ENCODE data around the gene PDXP. TPM values are rescaled to one million over a fixed set of nuclear protein-coding genes. Genes with fewer than 3 reads are reported as not detected.

PDXP gene
- polyA plus RNA-seq, 3 donors: 4.7 to 5.7 (median 4.9) TPM

GRCh38 chr22:37626556-37627075, 31.9 kb upstream of the PDXP start:
- WGBS, 3 donors: 62 to 83% (median 67%) methylated on average over 13 of the region's 13 CpGs
- no peak overlapping the region for H3K27ac ChIP-seq (ENCODE audit: low read depth, low read length)

GRCh38 chr22:37627121-37627520, 31.4 kb upstream of the PDXP start:
- H3K27ac ChIP-seq (ENCODE audit: low read depth, low read length): no peak overlapping the region
- WGBS, 3 donors: 41 to 76% (median 48%) methylated on average over 7 of the region's 7 CpGs

- H3K27ac ChIP-seq (ENCODE audit: low read depth, low read length): no peak overlapping the region
- WGBS, 3 donors: 44 to 72% (median 48%) methylated on average over 6 of the region's 6 CpGs
Measured at GRCh38 chr22:37627545-37627944, 31.0 kb upstream of the PDXP start.

GRCh38 chr22:37628830-37629229, 29.7 kb upstream of the PDXP start:
- no peak overlapping the region for H3K27ac ChIP-seq (ENCODE audit: low read depth, low read length)
- WGBS, 3 donors: 84 to 92% (median 92%) methylated on average over 8 of the region's 8 CpGs

GRCh38 chr22:37629928-37630327, 28.6 kb upstream of the PDXP start:
- H3K27ac ChIP-seq (ENCODE audit: low read depth, low read length): no peak overlapping the region
- 87 to 90% (median 89%) methylated on average over 10 of the region's 10 CpGs for WGBS, 3 donors

- WGBS, 3 donors: 88 to 94% (median 90%) methylated on average over 9 of the region's 9 CpGs
Measured at GRCh38 chr22:37630839-37631435, 27.6 kb upstream of the PDXP start.

GRCh38 chr22:37631448-37632173, 26.9 kb upstream of the PDXP start:
- WGBS, 3 donors: 83 to 87% (median 84%) methylated on average over 19 of the region's 19 CpGs
- H3K27ac ChIP-seq (ENCODE audit: low read depth, low read length): no peak overlapping the region

More at GRCh38 chr22:37630839-37631435, 27.6 kb upstream of the PDXP start:
- no peak overlapping the region for H3K27ac ChIP-seq (ENCODE audit: low read depth, low read length)

GRCh38 chr22:37632174-37633088, 26.1 kb upstream of the PDXP start:
- no peak overlapping the region for H3K27ac ChIP-seq (ENCODE audit: low read depth, low read length)
- 67 to 87% (median 70%) methylated on average over 14 of the region's 14 CpGs for WGBS, 3 donors

GRCh38 chr22:37633089-37633624, 25.4 kb upstream of the PDXP start:
- no peak overlapping the region for H3K27ac ChIP-seq (ENCODE audit: low read depth, low read length)
- WGBS, 3 donors: 23 to 69% (median 25%) methylated on average over 11 of the region's 11 CpGs

GRCh38 chr22:37633625-37634416, 24.7 kb upstream of the PDXP start:
- WGBS, 3 donors: 3 to 34% (median 4%) methylated on average over 23 to 24 of the region's 24 CpGs
- no peak overlapping the region for H3K27ac ChIP-seq (ENCODE audit: low read depth, low read length)

GRCh38 chr22:37634417-37634924, 24.1 kb upstream of the PDXP start:
- 18 to 56% (median 24%) methylated on average over 8 of the region's 8 CpGs for WGBS, 3 donors
- no peak overlapping the region for H3K27ac ChIP-seq (ENCODE audit: low read depth, low read length)

GRCh38 chr22:37635157-37635556, 23.4 kb upstream of the PDXP start:
- 78 to 92% (median 82%) methylated on average over 7 of the region's 7 CpGs for WGBS, 3 donors
- no peak overlapping the region for H3K27ac ChIP-seq (ENCODE audit: low read depth, low read length)

- no peak overlapping the region for H3K27ac ChIP-seq (ENCODE audit: low read depth, low read length)
- 44 to 55% (median 48%) methylated on average over 6 of the region's 6 CpGs for WGBS, 3 donors
Measured at GRCh38 chr22:37636186-37636948, 22.2 kb upstream of the PDXP start.

- 60 to 71% (median 66%) methylated on average over 3 of the region's 3 CpGs for WGBS, 3 donors
Measured at GRCh38 chr22:37636949-37637273, 21.6 kb upstream of the PDXP start.

GRCh38 chr22:37638391-37639069, 20.0 kb upstream of the PDXP start:
- H3K27ac ChIP-seq (ENCODE audit: low read depth, low read length): no peak overlapping the region
- WGBS, 3 donors: 47 to 72% (median 48%) methylated on average over 11 of the region's 11 CpGs

More at GRCh38 chr22:37636949-37637273, 21.6 kb upstream of the PDXP start:
- H3K27ac ChIP-seq (ENCODE audit: low read depth, low read length): no peak overlapping the region

- 7 to 11% (median 7%) methylated on average over 41 to 57 of the region's 57 CpGs for WGBS, 3 donors
Measured at GRCh38 chr22:37639070-37639760, 19.3 kb upstream of the PDXP start, which contains the start of gene SH3BP1. Gene SH3BP1, plus strand, starts transcription at chr22:37639669. Its CDS starts 119 bp downstream, at chr22:37639788.

More at GRCh38 chr22:37639070-37639760, 19.3 kb upstream of the PDXP start, which contains the start of gene SH3BP1:
- no peak within 1 kb of the TSS for H3K27ac ChIP-seq (ENCODE audit: low read depth, low read length)
